Measurements from ENCODE around the gene MEF2C.

DNA sequence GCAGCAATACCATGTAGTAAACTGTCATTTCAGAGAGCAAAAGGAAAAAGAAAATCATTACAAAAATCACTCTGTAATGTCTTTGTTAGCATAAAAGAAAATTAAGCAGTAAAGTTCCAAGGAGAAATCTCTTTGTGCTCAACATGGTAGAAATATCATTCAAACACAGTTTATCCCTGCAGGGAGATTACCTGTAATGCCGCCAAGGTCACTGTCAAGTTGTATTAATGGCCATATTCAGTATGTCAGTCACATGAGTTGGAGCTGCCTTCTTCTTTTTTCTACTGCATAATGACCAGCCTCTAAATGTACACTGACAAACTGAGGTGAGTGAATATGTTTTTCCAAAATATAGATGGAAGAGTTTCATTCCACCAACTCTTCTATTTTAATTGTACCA lies 36.5 kb downstream of the MEF2C start:
- TF ChIP-seq GATA2 (IDR thresholded peaks at IDR 0.05; ENCODE audit: low read depth, low read length) (no peak), GATA3 (IDR thresholded peaks at IDR 0.05; ENCODE audit: low read depth, low read length) (no peak)

Data from SH-SY5Y (cell line).